ENCODE data around the gene TET2.
"Not testable (repeated sequence)": the region's sequence is repeated elsewhere in the genome, so short reads cannot be mapped to it uniquely, and the experiment has no call there.

TET2 gene

DNA sequence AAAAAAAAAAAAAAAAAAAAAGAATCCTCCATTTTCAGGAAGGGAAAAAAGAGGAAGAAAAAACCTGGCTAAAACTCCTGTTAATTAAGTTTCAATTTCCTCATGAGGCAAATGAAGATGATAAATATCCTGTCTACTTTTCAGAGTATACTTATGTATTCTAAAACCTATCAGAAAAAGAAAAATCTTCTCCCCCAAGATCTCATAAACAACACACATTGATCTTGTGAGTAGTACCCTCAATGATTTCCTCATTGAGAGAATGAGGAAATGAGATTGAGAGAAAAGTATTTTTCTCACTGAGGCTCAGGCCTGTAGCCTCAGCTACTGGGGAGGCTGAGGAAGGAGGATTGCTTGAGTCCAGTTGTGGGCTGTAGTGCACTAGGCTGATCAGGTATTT, 146.7 kb downstream of the TET2 start:
- no peak for DNase-seq

DNA sequence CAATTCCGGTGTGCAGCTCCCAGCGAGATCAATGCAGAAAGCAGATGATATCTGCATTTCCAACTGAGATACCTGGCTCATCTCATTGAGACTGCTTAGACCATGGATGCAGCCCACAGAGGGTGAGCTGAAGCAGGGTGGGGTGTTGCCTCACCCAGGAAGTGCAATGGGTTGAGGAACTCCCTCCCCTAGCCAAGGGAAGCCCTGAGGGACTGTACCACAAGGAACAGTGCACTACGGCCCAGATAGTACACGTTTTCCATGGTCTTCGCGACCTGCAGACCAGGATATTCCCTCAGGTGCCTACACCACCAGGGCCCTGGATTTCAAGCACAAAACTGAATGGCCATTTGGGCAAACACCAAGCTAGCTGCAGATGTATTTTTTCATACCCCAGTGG, 150.0 kb downstream of the TET2 start:
- no peak for DNase-seq

DNA sequence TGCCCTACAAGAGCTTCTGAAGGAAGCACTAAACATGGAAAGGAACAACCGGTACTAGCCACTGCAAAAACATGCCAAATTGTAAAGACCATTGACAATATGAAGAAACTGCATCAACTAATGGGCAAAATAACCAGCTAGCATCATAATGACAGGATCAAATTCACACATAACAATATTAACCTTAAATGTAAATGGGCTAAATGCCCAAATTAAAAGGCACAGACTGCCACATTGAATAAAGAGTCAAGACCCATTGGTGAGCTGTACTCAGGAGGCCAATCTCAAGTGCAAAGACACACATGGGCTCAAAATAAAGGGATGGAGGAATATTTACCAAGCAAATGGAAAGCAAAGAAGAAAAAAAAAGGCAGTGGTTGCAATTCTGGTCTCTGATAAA, 152.4 kb downstream of the TET2 start:
- not testable (repeated sequence) for DNase-seq

DNA sequence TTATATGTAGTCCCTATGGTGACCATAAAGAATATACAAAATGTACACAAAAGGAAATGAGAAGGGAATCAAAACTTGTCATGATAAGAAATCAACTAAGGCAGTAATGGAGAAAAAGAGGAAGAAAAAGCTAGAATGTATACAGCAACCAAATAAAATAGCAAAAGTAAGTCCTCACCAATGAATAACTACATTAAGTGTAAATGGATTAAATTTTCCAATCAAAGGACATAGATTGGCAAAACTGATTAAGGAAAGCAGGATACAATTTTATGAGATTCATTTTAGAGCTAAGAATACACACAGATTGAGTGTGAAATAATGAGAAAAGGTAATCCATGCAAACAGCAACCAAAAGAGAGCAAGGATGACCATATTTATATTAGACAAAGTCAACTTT, 157.4 kb downstream of the TET2 start:
- no peak for DNase-seq

DNA sequence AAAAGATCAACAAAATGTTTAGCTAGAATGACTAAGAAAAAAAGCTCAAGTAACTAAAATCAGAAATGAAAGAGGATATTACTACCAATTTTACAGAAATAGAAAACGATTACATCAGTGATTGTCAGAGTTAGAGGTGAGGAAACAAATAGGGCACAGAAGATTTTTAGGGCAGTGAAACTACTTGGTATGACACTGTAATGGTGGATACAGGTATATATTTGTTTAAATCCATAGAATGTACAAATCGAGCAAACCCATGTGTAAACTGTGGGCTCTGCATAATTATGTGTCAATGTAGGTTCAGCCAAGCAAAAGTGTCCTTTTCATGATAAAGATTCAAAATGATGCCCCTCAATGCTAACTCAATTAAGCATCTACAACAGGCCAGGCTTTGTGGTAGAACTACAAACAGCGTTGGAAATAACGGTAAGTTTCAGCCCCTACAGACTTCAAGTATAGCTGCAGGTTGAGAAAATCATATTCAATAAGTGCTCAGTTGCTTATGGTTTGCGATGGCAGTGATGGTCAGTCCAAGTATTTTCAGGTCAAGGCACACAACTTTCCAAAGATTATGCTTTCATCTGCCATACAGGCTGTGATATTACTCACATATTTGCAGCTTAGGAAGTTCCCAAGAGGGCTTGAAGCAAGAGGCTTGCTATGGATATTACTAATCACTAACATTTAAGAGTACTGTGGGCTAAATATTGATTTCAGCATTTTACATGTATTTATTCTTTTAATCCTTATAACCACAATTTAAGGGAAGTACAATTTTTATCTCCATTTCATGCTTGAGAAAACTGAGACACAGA, 158.6 kb downstream of the TET2 start:
- no peak for DNase-seq

DNA sequence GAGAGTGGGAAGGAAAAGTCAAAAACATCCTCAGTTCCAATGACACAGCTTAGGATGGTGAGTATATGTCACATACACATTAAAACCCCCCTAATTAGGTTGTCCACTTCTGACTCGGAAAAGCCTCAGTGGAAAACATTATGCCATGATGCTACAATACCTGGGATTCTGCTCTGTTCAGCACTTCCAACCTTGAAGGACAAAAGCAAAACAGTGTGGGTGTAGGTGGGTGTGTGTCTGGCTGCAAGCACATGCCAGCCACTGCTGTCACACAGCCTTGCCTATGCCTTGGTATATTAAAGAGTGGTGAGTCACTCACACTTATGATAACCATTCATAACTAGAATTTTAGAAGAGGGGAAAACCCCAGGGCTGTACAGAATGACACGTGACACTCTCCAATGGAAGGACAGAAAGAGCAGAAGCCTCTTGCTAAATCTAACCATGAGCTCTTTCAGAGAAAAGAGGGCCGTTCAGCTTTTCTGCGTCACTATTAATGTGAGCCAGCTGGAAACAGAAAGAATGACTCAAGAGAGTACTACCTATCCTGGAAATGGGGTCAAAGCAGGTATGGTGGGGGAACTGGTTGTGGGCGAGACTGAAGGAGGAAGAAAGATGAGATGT, 159.6 kb downstream of the TET2 start:
- DNase-seq = peak; percentile 2

DNA sequence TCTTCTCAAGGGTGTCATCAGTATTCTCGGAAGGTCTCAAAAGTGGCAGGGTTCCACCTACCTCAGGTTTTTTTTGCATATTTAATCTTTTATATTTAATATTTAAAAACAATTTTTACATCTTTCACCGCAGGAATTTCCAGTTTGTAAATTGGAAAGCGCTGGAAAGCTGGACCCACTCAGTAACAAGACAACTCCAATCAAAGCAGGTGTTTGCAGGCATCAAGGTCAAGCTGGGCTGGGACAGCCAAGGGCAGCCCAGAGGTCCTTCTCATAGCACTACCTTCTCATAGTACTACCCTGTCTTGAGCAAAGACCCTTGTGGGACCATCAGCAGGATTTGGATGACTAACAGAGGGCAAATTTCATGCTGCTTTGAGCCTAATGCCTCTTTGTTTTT, 160.1 kb downstream of the TET2 start:
- no peak for DNase-seq

DNA sequence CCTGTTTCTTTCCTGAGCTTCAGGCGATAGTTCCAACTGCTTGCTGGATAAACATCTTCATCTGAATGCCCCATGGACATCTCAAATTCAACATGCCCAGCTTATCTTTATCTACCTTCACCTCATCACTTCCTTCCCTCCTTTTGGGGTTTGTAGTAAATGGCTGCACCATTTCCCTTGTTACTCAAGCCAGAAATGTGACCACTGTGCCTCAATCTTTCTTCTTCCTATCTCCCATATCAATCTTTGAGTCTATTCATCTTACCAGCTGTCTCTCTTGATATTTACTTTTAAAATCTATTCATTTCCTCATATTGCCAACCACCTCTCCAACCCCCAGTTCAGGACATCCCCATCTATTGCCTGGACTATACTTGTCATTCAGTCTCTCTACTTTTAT, 171.8 kb downstream of the TET2 start:
- DNase-seq = no peak

DNA sequence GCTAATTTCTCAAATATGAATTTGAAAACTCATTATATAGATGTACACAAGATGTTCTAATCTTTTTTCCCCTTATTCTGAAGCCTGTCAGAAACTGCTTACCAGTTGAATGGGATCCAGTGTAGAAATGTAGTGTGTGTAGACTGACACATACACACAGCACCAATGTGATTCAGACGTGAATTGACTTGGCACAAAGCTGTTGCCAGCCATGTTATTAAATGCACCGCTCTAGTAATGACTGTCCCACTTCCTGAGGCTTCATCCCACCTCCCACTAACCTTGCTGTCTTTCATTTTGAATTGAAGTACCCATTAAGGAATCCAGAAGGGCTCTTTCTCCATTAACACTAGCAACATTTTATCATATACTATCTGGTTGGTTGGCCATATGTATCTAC, 180.5 kb downstream of the TET2 start:
- DNase-seq = no peak

DNA sequence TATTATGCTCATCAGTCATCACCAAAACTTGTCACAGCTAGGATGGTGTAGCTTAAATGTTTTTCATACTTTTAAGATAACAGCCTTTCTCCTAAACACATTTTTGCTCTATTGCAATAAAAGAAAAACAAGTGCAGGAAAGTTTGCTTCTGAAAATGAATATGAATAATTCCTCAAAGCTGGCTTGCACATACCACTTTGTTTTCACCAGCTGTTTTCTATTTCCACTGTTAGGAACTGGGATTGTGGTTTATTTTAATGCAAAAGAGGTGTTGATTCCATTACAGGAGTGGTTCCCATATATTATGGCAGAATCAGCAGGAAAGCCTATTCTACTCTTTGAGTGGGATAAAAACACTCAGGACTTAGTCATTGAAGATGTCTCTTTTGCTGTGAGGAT, 181.3 kb downstream of the TET2 start:
- peak; percentile 62 for DNase-seq

DNA sequence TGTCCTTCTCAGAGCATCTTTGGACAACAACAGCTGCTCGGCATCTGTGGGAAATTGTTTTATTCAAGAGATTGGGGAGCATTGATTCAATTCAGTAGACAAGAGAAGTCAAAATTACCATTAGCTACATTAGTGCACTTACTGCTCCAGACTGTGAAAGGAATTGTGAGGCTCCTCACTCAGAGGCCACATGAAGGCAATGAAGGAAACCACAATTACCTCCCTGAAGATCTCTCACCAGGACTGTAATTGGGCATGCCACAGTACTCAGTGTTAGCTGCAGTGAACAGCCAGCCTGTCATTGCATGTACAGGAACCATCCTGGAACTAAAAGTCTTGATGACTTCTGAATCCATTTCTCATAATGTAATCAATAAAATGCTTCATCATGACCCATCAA, 182.4 kb downstream of the TET2 start:
- DNase-seq = no peak
